22Rv1 (cell line): Measurements from ENCODE around the gene PDE9A.

Experiments used
- CTCF ChIP-seq: fragments of 450-650 bp; IDR thresholded peaks from 2 replicates; pipeline ENCODE4 v1.5.1; 2017; ENCODE audit warnings: mild to moderate bottlenecking
- ZFX ChIP-seq: fragments of 450-650 bp; IDR thresholded peaks from 2 replicates; pipeline ENCODE4 v1.6.1; 2017; ENCODE audit warnings: antibody characterized with exemption, borderline replicate concordance

GRCh38 chr21:42735061-42735460 is 81.6 kb downstream of the PDE9A start:
- TF ChIP-seq CTCF = no peak
- TF ChIP-seq ZFX = no peak
